Testis (tissue), 3 donors: ENCODE results near the gene KIF7. TPM values are rescaled to one million over a fixed set of nuclear protein-coding genes. Genes with fewer than 3 reads are reported as not detected.

Source experiments
- DNase-seq: peaks from one replicate; pipeline ENCODE4 v3.0.0-alpha.2; 2019
- H3K27ac ChIP-seq, 2 donors: fragments of 200-600 bp; sonication (generic); one replicate each; pipeline ENCODE4 v1.5.1; 2019
- H3K27me3 ChIP-seq: fragments of 200-600 bp; sonication (generic); one replicate; pipeline ENCODE4 v1.5.1; 2019
- H3K36me3 ChIP-seq: fragments of 200-600 bp; sonication (generic); one replicate; pipeline ENCODE4 v1.5.1; 2017; ENCODE audit warnings: low read depth; ENCODE audit errors: missing control alignments
- H3K4me1 ChIP-seq: fragments of 200-600 bp; sonication (generic); one replicate; pipeline ENCODE4 v1.5.1; 2019
- H3K4me3 ChIP-seq, 2 donors: fragments of 200-600 bp; sonication (generic); one replicate each; pipeline ENCODE4 v1.5.1; 2017 to 2019
- H3K9me3 ChIP-seq: fragments of 200-600 bp; sonication (generic); one replicate; pipeline ENCODE4 v1.5.1; 2017
- POLR2A ChIP-seq: fragments of 450-650 bp; IDR thresholded peaks from one replicate; pipeline ENCODE4 v1.6.1; 2017; ENCODE audit warnings: antibody characterized with exemption, mild to moderate bottlenecking, moderate library complexity
- WGBS, 2 donors: methylation state at CpG; one replicate each; pipeline ENCODE4 v1.1.5; 2018; 5-methylcytosine and 5-hydroxymethylcytosine counted together
- intact Hi-C: fragments of 100-400 bp; cut with DNase I; formaldehyde crosslinking; loops from one replicate; pipeline ENCODE4 v1.15.1; 2023; ENCODE audit warnings: low total_unique reads
- polyA plus RNA-seq: library from polyadenylated mRNA; stranded (reverse); fragments of 350-450 nt; fragmentation: Illumina TruSeq; extraction: RNeasy Lipid Tissue Mini Kit (QIAGEN cat#74804); gene quantifications from one replicate; pipeline ENCODE4 v1.2.3, GENCODE V29; 2014; ENCODE audit warnings: low read depth, low replicate concordance; ENCODE audit not compliant: insufficient read depth
- total RNA-seq, 2 donors: library from RNA; depleted of rRNA; stranded (reverse); fragments of >200 nt; gene quantifications; one replicate each; pipeline ENCODE4 v1.2.3, GENCODE V29; 2016
- TF ChIP-seq, protein P1 (sequence below), 3 experiments: fragments of 450-650 bp in 2 of 3; fragments of 200-600 bp in 1 of 3; sonication (generic) in 1 of 3; IDR thresholded peaks; one replicate each; pipeline ENCODE4 v1.5.1; 2016 to 2019; ENCODE audit warnings: antibody characterized with exemption in 3 of 3, mild to moderate bottlenecking in 2 of 3, moderate library complexity in 1 of 3

The KIF7 gene
- total and polyA plus RNA-seq, 3 donors from 2014 or later: 2.6 to 7.6 (median 5.6) TPM

DNA sequence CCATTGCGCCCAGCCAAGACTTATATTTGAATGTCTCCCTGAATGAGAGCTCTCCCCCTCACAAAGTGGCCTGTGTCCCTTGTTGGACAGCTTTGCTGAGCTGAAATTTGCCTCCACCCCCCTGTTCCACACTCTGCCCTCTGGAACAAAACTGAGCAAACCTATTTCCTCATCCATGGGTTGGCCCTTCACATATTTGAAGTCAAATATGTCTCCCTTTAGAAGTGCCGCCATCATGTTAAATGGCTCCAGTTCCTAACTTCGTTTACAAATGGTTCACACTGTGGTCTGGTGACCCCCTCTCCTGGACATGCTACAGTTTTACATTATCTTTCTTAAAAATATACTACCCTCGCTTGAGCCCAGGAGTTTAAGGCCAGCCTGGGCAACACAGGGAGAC is 19.3 kb upstream of the KIF7 start:
- Histone ChIP-seq H3K4me3 (no peak overlapping the region), H3K36me3 (no peaks in the 10 kb centered on the region), H3K9me3 (no peaks in the 10 kb centered on the region), H3K27ac (no peak overlapping the region), H3K27me3 (no peaks in the 10 kb centered on the region), H3K4me1 (no peaks in the 10 kb centered on the region)
- WGBS, 2 donors: 83 to 88% methylated on average over 4 of the region's 4 CpGs
- TF ChIP-seq POLR2A: no peak
- TF ChIP-seq, protein P1, sequence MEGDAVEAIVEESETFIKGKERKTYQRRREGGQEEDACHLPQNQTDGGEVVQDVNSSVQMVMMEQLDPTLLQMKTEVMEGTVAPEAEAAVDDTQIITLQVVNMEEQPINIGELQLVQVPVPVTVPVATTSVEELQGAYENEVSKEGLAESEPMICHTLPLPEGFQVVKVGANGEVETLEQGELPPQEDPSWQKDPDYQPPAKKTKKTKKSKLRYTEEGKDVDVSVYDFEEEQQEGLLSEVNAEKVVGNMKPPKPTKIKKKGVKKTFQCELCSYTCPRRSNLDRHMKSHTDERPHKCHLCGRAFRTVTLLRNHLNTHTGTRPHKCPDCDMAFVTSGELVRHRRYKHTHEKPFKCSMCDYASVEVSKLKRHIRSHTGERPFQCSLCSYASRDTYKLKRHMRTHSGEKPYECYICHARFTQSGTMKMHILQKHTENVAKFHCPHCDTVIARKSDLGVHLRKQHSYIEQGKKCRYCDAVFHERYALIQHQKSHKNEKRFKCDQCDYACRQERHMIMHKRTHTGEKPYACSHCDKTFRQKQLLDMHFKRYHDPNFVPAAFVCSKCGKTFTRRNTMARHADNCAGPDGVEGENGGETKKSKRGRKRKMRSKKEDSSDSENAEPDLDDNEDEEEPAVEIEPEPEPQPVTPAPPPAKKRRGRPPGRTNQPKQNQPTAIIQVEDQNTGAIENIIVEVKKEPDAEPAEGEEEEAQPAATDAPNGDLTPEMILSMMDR (IDR thresholded peaks at IDR 0.05): no peak
- intact Hi-C loops: no loop called here
- no peak for DNase-seq

DNA sequence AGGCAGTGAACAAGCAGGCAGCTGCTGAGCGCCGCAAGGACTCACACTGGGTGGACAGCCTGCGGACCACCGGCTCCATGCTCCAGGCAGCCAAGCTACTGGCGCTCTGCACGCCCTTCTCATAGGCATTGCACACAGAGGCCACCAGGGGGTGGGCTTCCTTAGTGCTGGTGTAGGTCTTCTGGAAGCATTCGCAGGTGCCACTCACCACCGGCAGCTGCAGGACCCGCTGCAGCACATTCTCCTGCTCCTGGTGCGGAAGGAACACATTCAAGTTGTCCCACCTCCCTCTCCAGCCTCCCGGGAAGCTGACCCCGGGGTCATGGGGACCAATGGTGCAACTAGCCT is 17.9 kb upstream of the KIF7 start:
- TF ChIP-seq, protein P1 (IDR thresholded peaks at IDR 0.05): peak in 1 of 3 experiments; percentile 11
- TF ChIP-seq POLR2A: no peak
- DNase-seq: no peak
- no peaks in the 10 kb centered on the region for H3K27me3 ChIP-seq
- H3K36me3 ChIP-seq: no peaks in the 10 kb centered on the region
- H3K9me3 ChIP-seq: no peaks in the 10 kb centered on the region
- no peak overlapping the region for H3K27ac ChIP-seq
- H3K4me3 ChIP-seq: no peak overlapping the region
- 77 to 84% methylated on average over 9 to 12 of the region's 12 CpGs for WGBS, 2 donors
- no peaks in the 10 kb centered on the region for H3K4me1 ChIP-seq
- intact Hi-C loops: no loop called here

- Histone ChIP-seq H3K4me1 (no peaks in the 10 kb centered on the region), H3K9me3 (no peaks in the 10 kb centered on the region), H3K4me3 (no peak overlapping the region), H3K27me3 (no peaks in the 10 kb centered on the region), H3K27ac (no peak overlapping the region), H3K36me3 (no peaks in the 10 kb centered on the region)
- intact Hi-C loops: no loop called here
- TF ChIP-seq, protein P1 (IDR thresholded peaks at IDR 0.05): no peak
- no peak for TF ChIP-seq POLR2A
- WGBS, 2 donors: 82 to 89% methylated on average over 7 to 12 of the region's 12 CpGs
- DNase-seq: peak; percentile 52
Measured at GRCh38 chr15:89672221-89673164, 17.2 kb upstream of the KIF7 start.

- Histone ChIP-seq H3K36me3 (no peaks in the 10 kb centered on the region), H3K27me3 (no peaks in the 10 kb centered on the region), H3K4me1 (no peaks in the 10 kb centered on the region), H3K9me3 (no peaks in the 10 kb centered on the region), H3K4me3 (no peak overlapping the region), H3K27ac (no peak overlapping the region)
- 66 to 68% methylated on average over 4 of the region's 4 CpGs for WGBS, 2 donors
- TF ChIP-seq POLR2A: no peak
- TF ChIP-seq, protein P1 (IDR thresholded peaks at IDR 0.05): no peak
- intact Hi-C loops: no loop called here
- no peak for DNase-seq
Measured at GRCh38 chr15:89671687-89672086, 16.4 kb upstream of the KIF7 start.
